Mucosa of descending colon (tissue), 3 donors: ENCODE measurements around the gene OR2Y1. TPM values are rescaled to one million over a fixed set of nuclear protein-coding genes. Genes with fewer than 3 reads are reported as not detected.

Experiments
- ATAC-seq: fragments of 200-7000 bp; cut with Tn5 transposase; one replicate; pipeline ENCODE4 v1.9.1; 2020; ENCODE audit warnings: mild to moderate bottlenecking, moderate library complexity
- DNase-seq, 3 donors: peaks; one replicate each; pipeline ENCODE4 v3.0.0-alpha.2; 2020
- H3K36me3 ChIP-seq: fragments of 200-600 bp; one replicate; pipeline ENCODE4 v1.8.0; 2021; ENCODE audit warnings: low read depth, mild to moderate bottlenecking
- H3K4me1 ChIP-seq: fragments of 200-600 bp; one replicate; pipeline ENCODE4 v1.8.0; 2021; ENCODE audit warnings: low read depth, mild to moderate bottlenecking
- H3K4me3 ChIP-seq: fragments of 200-600 bp; one replicate; pipeline ENCODE4 v1.8.0; 2021; ENCODE audit warnings: mild to moderate bottlenecking
- H3K9me3 ChIP-seq: fragments of 200-600 bp; one replicate; pipeline ENCODE4 v1.8.0; 2021; ENCODE audit warnings: mild to moderate bottlenecking
- intact Hi-C, 2 donors: fragments of 100-400 bp; cut with DNase I in 1 of 2; cut with micrococcal nuclease in 1 of 2; formaldehyde crosslinking; loops; one replicate each; pipeline versions ENCODE4 v1.11.0 to v1.11.1; 2022; cut with DNase I, micrococcal nuclease
- total RNA-seq, 3 donors: library from RNA; stranded (reverse); fragmentation: NEBNext Ultra II Directional in 2 of 3; extraction: Animal tissue kit (Norgen Biotek cat#: 25700) in 2 of 3; gene quantifications; one replicate each; pipeline versions ENCODE4 v1.2.1 to v1.2.4, GENCODE V29; 2021 to 2023
- TF ChIP-seq, protein P1 (sequence below): fragments of 200-600 bp; IDR thresholded peaks from one replicate; pipeline ENCODE4 v1.8.0; 2022; ENCODE audit warnings: antibody characterized with exemption, mild to moderate bottlenecking
- donor health status: DM: no; HTN: no; CAD: no; lungs with moderate emphysema.
- donor health status: DM: no; HTN: no; CAD: no.
- donor health status: DM: no; HTN: yes; CAD: no.

OR2Y1 gene
- total RNA-seq, 3 donors from 2014 or later, result not detected

DNA sequence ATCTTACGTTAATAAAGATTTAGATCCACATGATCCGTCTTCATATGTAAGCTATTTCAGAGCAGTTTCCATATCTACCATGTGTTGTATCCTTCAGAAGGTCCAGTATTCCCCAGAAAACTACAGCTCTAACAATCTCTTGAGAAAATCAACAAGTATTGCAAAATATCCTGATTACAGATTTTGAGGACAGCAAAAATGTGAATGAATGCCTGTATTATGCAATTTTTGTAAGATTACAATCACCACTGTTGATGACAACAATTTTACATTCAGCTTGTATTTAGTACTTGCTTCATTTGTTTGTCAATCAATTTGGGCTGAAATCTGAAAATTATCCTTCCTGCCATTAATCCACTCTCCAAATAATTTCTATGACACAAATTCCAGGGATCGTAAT lies 47.4 kb downstream of the OR2Y1 start:
- TF ChIP-seq, protein P1, sequence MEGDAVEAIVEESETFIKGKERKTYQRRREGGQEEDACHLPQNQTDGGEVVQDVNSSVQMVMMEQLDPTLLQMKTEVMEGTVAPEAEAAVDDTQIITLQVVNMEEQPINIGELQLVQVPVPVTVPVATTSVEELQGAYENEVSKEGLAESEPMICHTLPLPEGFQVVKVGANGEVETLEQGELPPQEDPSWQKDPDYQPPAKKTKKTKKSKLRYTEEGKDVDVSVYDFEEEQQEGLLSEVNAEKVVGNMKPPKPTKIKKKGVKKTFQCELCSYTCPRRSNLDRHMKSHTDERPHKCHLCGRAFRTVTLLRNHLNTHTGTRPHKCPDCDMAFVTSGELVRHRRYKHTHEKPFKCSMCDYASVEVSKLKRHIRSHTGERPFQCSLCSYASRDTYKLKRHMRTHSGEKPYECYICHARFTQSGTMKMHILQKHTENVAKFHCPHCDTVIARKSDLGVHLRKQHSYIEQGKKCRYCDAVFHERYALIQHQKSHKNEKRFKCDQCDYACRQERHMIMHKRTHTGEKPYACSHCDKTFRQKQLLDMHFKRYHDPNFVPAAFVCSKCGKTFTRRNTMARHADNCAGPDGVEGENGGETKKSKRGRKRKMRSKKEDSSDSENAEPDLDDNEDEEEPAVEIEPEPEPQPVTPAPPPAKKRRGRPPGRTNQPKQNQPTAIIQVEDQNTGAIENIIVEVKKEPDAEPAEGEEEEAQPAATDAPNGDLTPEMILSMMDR, result no peak
- H3K4me1 ChIP-seq, result no peaks in the 10 kb centered on the region
- H3K9me3 ChIP-seq, result no peaks in the 10 kb centered on the region
- DNase-seq (no peak), ATAC-seq (no peak)
- no peak overlapping the region for H3K4me3 ChIP-seq
- H3K36me3 ChIP-seq, result no peaks in the 10 kb centered on the region
- intact Hi-C loops, result no loop called here

- ATAC-seq, result no peak
- intact Hi-C loops, result no loop called here
- TF ChIP-seq, protein P1, result no peak
- Histone ChIP-seq H3K4me1 (no peaks in the 10 kb centered on the region), H3K36me3 (no peaks in the 10 kb centered on the region), H3K4me3 (no peak overlapping the region), H3K9me3 (no peaks in the 10 kb centered on the region)
- DNase-seq, result no peak
Observed at GRCh38 chr5:180691046-180691445, 48.8 kb downstream of the OR2Y1 start.

GRCh38 chr5:180690562-180690961 lies 49.3 kb downstream of the OR2Y1 start:
- ATAC-seq (no peak), DNase-seq (no peak)
- Histone ChIP-seq H3K4me1 (no peaks in the 10 kb centered on the region), H3K4me3 (no peak overlapping the region), H3K9me3 (no peaks in the 10 kb centered on the region), H3K36me3 (no peaks in the 10 kb centered on the region)
- intact Hi-C loops, result no loop called here
- TF ChIP-seq, protein P1, result no peak

GRCh38 chr5:180689775-180690174 lies 50.1 kb downstream of the OR2Y1 start:
- ATAC-seq (no peak), DNase-seq (no peak)
- Histone ChIP-seq H3K36me3 (no peaks in the 10 kb centered on the region), H3K4me3 (no peak overlapping the region), H3K9me3 (no peaks in the 10 kb centered on the region), H3K4me1 (no peaks in the 10 kb centered on the region)
- intact Hi-C loops, result no loop called here
- TF ChIP-seq, protein P1, result no peak

Other genes starting within 250 kb of the OR2Y1 start
- 10 to 100 TPM; 20.9 to 33.7 (median 25.2) TPM for gene CNOT6, start 245.7 kb downstream of the OR2Y1 start, total RNA-seq
- gene SCGB3A1, start 148.6 kb downstream of the OR2Y1 start, total RNA-seq, result not detected
- gene FLT4, start 90.5 kb downstream of the OR2Y1 start, total RNA-seq, result 1 to 10 TPM; 2.8 to 9.7 (median 6.0) TPM
- 100 to 1,000 TPM in 2 of 3 donors, 10 to 100 TPM in 1; 89.8 to 117 (median 104) TPM for gene MGAT1, start 62.7 kb upstream of the OR2Y1 start, total RNA-seq
- 10 to 100 TPM; 37.3 to 41.5 (median 40.2) TPM for gene ZFP62, start 121.2 kb upstream of the OR2Y1 start, total RNA-seq
- 10 to 100 TPM; 39.2 to 82.2 (median 63.5) TPM for gene BTNL8, start 159.1 kb upstream of the OR2Y1 start, total RNA-seq
- gene BTNL3, start 248.8 kb upstream of the OR2Y1 start, total RNA-seq, result 10 to 100 TPM; 38.4 to 62.2 (median 46.5) TPM